ENCODE measurements around the gene MEX3C.

Gene MEX3C

GRCh38 chr18:51164761-51165281 lies 32.7 kb downstream of the MEX3C start:
- Histone ChIP-seq H3K27me3 (ENCODE audit: insufficient read depth, low read length, poor library complexity, severe bottlenecking) (no peaks in the 10 kb centered on the region), H3K4me1 (ENCODE audit: insufficient read depth, low read length, poor library complexity, severe bottlenecking) (peaks cover 21% of the 10 kb centered on the region), H3F3A (ENCODE audit: low read depth) (no peaks in the 10 kb centered on the region), H4K20me1 (ENCODE audit: insufficient read depth, low read length, poor library complexity, severe bottlenecking) (no peaks in the 10 kb centered on the region), H3K4me2 (ENCODE audit: low read depth, low read length, poor library complexity, severe bottlenecking) (no peak overlapping the region), H3K9me3 (ENCODE audit: insufficient read depth, low read depth, low read length) (no peaks in the 10 kb centered on the region), H3K9me2 (replicated peaks; ENCODE audit: low read depth, low read length) (no peaks in the 10 kb centered on the region), H2AFZ (ENCODE audit: low read length) (no peak overlapping the region), H3K36me3 (ENCODE audit: insufficient read depth, low read length) (no peaks in the 10 kb centered on the region), H3K4me3 (ENCODE audit: low read length, poor library complexity, severe bottlenecking) (no peak overlapping the region), H3K79me2 (ENCODE audit: insufficient read depth, low read length) (no peaks in the 10 kb centered on the region), H3K9ac (ENCODE audit: low read depth, low read length, poor library complexity, severe bottlenecking) (no peak overlapping the region)
- TF ChIP-seq EZH2phosphoT487 (IDR thresholded peaks at IDR 0.05; ENCODE audit: borderline replicate concordance) (no peak), CTCF (conservative IDR thresholded peaks at IDR 0.05; ENCODE audit: low read length) (no peak)

DNA sequence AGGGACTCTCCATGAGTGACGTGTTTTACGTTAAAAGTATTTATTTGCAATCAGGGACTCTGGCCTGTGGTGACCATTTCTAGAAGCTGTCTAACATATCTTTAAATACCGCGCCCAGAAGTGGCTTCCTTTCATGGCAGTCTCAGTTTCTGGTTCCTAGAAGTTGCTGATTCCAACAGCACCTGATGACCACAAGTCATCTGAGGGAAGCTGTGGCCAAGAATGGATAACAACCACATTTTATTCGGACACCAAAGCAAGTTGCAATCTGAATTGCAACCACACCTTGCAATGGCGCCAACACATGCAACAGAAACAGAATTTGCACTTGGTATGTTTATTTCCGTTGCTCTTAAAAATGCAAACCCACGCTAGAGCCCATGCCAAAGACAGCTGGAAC lies 33.1 kb downstream of the MEX3C start:
- TF ChIP-seq EZH2phosphoT487 (IDR thresholded peaks at IDR 0.05; ENCODE audit: borderline replicate concordance) (no peak), CTCF (conservative IDR thresholded peaks at IDR 0.05; ENCODE audit: low read length) (no peak)

GRCh38 chr18:51163543-51163942 lies 33.9 kb downstream of the MEX3C start:
- Histone ChIP-seq H3F3A (ENCODE audit: low read depth) (no peaks in the 10 kb centered on the region), H3K9me2 (replicated peaks; ENCODE audit: low read depth, low read length) (no peaks in the 10 kb centered on the region), H4K20me1 (ENCODE audit: insufficient read depth, low read length, poor library complexity, severe bottlenecking) (no peaks in the 10 kb centered on the region), H3K4me3 (ENCODE audit: low read length, poor library complexity, severe bottlenecking) (no peak overlapping the region), H3K9me3 (ENCODE audit: insufficient read depth, low read depth, low read length) (no peaks in the 10 kb centered on the region), H3K4me2 (ENCODE audit: low read depth, low read length, poor library complexity, severe bottlenecking) (no peak overlapping the region), H2AFZ (ENCODE audit: low read length) (no peak overlapping the region), H3K79me2 (ENCODE audit: insufficient read depth, low read length) (no peaks in the 10 kb centered on the region), H3K27me3 (ENCODE audit: insufficient read depth, low read length, poor library complexity, severe bottlenecking) (no peaks in the 10 kb centered on the region), H3K36me3 (ENCODE audit: insufficient read depth, low read length) (no peaks in the 10 kb centered on the region), H3K4me1 (ENCODE audit: insufficient read depth, low read length, poor library complexity, severe bottlenecking) (peaks cover 21% of the 10 kb centered on the region), H3K9ac (ENCODE audit: low read depth, low read length, poor library complexity, severe bottlenecking) (no peak overlapping the region)
- TF ChIP-seq CTCF (conservative IDR thresholded peaks at IDR 0.05; ENCODE audit: low read length) (no peak), EZH2phosphoT487 (IDR thresholded peaks at IDR 0.05; ENCODE audit: borderline replicate concordance) (no peak)

More for the DNA sequence above, 33.1 kb downstream of the MEX3C start:
- H3K79me2 ChIP-seq (ENCODE audit: insufficient read depth, low read length), result no peaks in the 10 kb centered on the region
- H3K4me1 ChIP-seq (ENCODE audit: insufficient read depth, low read length, poor library complexity, severe bottlenecking), result peaks cover 21% of the 10 kb centered on the region
- no peak overlapping the region for H3K4me3 ChIP-seq (ENCODE audit: low read length, poor library complexity, severe bottlenecking)
- H3K4me2 ChIP-seq (ENCODE audit: low read depth, low read length, poor library complexity, severe bottlenecking), result no peak overlapping the region
- H3K36me3 ChIP-seq (ENCODE audit: insufficient read depth, low read length), result no peaks in the 10 kb centered on the region
- no peaks in the 10 kb centered on the region for H3K27me3 ChIP-seq (ENCODE audit: insufficient read depth, low read length, poor library complexity, severe bottlenecking)
- H2AFZ ChIP-seq (ENCODE audit: low read length), result no peak overlapping the region
- no peaks in the 10 kb centered on the region for H3K9me3 ChIP-seq (ENCODE audit: insufficient read depth, low read depth, low read length)
- no peaks in the 10 kb centered on the region for H3K9me2 ChIP-seq (replicated peaks; ENCODE audit: low read depth, low read length)
- no peak overlapping the region for H3K9ac ChIP-seq (ENCODE audit: low read depth, low read length, poor library complexity, severe bottlenecking)
- H3F3A ChIP-seq (ENCODE audit: low read depth), result no peaks in the 10 kb centered on the region
- H4K20me1 ChIP-seq (ENCODE audit: insufficient read depth, low read length, poor library complexity, severe bottlenecking), result no peaks in the 10 kb centered on the region
